Activated CD8-positive, alpha-beta memory T cell treated with anti-CD3 and anti-CD28 coated beads, Interleukin-2, amount 50 U/mL, for 48 hours (primary cell): ENCODE results near the gene SLC30A4.

Experiments used
- DNase-seq: peaks from one replicate; pipeline ENCODE4 v3.0.0-alpha.2; 2020

Gene SLC30A4

DNA sequence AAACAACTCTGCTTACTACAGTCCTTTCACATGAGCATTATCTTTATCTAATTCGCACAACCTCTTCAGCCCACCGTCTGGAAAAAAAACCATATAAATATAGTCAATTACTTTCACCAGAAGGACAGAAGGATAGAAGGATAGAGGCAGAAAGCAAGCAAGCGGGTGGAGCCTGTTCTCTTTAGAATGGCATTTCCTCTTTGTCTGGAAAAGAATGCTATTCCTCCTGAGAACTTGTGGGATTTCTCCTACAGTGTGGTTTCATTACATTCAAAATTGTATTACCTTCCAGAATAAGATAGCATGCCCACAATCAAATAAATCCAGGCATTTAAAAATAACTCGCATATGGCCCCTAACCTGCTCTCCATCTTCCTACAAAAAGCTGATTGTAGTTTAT is 23.1 kb downstream of the SLC30A4 start:
- DNase-seq = no peak

GRCh38 chr15:45498701-45499100 is 23.9 kb downstream of the SLC30A4 start:
- DNase-seq = no peak

DNA sequence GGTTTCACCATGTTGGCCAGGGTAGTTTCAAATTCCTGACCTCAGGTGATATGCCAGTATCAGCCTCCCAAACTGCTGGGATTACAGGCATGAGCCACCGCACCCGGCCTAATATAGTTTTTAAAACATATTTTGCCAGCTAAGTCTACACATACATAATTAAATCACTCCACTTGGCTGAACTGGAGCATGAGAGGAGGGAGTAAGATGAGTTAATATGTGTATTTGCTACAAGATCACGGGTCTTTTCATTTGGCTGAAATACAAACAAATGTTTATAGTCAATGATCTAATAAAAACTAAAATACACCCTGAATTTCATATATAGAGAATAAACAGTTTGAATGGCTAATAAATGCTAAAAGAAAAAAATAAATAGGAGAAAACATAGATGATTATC is 25.3 kb downstream of the SLC30A4 start:
- no peak for DNase-seq

GRCh38 chr15:45496658-45497057 is 25.9 kb downstream of the SLC30A4 start:
- DNase-seq = no peak

DNA sequence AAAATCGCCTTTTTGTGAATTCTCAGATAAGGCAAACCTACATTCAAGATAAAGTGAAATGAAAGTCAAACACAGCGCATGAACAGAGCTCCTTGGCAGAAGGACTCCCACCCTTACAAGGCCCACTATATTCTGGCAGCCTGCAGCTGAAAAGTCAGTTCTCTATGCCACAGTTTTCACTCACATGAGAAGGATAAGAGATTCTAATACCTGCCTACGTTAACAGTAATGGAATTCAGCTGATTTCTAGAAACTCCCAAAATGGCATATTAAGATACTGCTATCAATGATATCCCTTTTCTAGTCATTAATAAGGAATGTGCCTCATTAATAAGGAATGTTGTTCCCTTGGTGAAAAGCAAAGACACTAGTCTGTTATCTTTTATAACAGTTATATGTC is 27.0 kb downstream of the SLC30A4 start:
- no peak for DNase-seq

- DNase-seq = no peak
Measured at GRCh38 chr15:45489690-45490238, 32.8 kb downstream of the SLC30A4 start.

GRCh38 chr15:45486317-45486716 is 36.2 kb downstream of the SLC30A4 start:
- no peak for DNase-seq

DNA sequence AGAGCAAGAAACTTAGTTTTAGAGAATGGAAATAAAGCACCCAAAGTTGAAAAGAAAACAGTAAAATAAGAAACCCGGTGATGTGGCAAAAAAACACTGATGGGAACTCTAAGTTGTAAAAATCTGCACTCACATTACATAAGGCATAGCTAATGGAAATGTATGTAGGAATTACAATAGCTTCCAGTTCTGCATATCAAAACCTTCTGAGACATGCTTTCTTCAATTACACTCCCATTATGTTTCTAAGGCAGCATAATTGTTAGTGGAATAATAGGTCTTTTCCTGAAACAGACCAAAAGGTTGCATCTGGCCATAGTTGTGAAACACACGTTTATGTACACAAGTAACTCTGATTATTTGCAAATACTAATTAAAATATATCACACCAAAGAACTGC is 41.4 kb downstream of the SLC30A4 start:
- DNase-seq = no peak

- no peak for DNase-seq
Measured at GRCh38 chr15:45476410-45476809, 46.1 kb downstream of the SLC30A4 start.

DNA sequence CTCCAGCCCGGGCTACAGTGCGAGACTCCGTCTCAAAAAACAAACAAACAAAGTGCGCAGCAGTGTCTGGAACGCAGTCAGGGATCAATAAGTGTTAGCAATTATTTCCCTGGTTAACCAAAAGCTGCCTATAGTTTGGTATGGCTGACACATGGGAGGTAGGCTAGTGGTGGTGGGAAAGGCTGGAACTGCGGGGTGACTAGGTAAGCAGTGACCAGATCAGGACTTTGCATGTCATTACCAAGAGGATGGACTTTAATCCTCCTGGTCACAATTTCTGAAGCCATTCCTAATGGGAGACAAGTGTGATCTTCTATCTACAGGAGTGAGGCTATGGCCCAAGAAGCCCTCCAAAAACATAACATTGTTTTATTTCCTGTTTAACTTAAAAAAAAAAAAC is 47.8 kb downstream of the SLC30A4 start:
- no peak for DNase-seq

GRCh38 chr15:45473068-45473467 is 49.5 kb downstream of the SLC30A4 start:
- DNase-seq = no peak

DNA sequence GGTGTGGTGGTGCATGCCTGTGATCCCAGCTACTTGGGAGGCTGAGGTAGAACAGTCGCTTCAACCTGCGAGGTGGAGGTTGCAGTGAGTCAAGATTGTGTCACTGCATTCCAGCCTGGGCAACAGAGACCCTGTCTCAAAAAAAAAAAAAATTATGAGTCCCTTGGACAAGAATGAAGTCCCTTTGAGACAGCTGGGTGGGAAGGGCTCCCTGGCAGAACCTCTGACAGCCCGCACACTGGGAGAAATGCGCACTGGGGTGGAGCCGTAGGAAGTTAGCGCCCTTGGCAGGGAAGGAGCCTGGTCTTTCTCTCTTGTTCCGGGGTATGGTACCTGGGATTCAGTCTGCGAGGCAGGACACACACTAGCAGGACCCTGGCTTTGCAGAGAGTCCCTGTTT is 51.4 kb downstream of the SLC30A4 start:
- no peak for DNase-seq

DNA sequence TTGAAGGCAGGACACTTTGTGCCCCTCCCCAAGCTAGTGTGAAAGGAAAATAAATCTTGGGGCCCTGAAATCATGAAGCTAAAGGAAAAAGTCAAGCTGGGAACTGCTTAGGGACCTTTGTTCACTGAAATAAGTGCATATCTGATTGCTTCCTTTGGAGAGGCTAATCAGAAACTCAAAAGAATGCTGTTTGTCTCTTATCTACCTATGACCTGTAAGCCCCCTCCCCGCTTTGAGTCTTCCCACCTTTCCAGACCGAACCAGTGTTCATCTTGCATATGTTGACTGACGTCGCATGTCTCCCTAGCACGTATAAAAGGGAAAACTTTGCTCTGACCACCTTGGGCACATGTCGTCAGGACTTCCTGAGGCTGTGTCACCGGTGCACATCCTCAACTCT is 53.1 kb downstream of the SLC30A4 start:
- DNase-seq = no peak

- DNase-seq = no peak
Measured at GRCh38 chr15:45469027-45469426, 53.5 kb downstream of the SLC30A4 start.

DNA sequence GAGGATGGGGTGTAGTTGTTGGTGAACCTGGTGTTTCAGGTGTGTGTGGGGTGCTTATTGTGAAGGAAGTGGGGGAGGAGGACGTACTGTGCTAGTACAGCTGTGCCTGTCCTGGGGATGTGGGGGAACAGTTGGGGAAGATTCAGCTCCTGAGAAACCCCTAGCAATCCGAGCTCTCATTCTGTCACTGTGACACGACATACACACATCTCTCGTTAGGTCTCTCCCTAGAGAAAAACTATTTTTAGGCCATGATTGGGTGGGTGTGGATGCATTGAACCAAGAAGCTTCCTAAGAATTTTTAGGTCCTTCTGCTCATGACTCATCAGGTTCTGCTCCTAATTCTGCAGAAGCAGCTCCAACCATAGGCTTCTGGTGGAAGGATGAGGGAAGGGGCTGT is 54.3 kb downstream of the SLC30A4 start:
- DNase-seq = no peak

DNA sequence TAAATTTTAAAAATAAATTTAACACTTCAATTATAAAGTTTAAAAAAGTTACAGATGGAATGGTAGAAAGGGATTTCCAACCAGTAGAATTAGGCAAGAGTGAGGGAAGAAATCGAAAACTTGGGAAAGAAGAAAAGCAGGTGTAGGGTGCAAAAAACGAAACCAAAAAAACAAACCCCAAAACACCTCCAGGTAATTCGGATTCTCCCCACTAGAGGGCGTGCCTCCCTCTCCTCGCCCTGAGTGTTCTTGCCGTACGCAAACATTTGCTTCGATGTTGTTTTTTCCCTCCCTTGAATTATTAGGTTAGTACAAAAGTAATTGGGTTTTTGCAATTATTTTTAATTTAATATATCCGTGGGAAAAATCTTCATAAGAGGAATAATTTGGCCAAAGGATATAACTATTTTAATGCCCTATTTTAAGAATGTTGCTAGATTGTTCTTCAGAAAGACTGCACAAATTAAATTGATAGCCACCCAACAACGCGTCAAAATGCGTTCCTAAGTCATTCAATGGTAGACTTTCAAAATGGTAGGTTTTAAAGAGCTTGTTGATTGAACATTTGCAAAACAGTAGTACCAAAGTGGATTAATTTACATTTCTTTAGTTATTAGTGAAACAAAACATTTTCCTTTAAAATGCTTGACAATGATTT is 63.7 kb downstream of the SLC30A4 start:
- DNase-seq = peak; percentile 96

- peak; percentile 86 for DNase-seq
Measured at GRCh38 chr15:45457641-45458539, 64.7 kb downstream of the SLC30A4 start.

DNA sequence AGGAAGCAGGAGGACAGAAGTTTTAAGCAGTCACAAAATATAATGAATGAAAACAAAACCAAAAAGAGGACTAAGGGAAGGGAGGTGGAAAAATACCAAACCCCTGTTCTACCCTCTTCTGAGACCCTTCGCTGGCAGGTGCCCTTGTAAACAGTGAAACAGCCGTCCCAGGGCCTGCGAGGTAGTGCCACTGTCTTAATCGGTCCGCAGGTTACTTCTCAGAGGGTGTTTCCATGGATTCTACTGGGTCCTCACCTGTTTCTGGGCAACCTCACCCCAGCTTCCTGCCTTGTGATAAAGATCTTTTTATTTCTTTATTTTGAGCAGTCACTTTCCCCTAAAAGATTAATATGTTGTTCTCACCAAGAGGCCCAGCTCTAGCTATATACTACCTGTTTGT is 65.3 kb downstream of the SLC30A4 start:
- DNase-seq = peak; percentile 65

- DNase-seq = peak; percentile 77
Measured at GRCh38 chr15:45456212-45457106, 66.1 kb downstream of the SLC30A4 start.

DNA sequence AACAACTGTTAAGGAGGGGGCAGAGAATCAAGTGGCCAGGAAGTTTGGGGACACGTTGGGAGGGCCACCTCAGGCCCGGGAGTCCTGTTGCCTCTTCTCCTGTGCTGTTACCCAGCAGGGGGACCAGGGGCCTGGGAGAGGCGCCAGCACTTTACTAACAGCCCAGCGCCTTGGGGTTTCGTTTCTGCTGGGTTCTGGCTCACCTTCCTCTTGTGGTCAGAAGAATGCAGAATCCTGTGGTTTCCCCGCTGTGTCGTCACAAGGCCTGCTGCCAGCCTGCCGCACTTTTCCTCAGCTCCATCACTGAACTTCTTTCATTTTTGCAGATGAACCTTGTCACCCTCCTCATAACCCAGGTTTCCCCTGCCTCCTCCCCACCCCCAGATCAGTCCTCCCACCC is 67.7 kb downstream of the SLC30A4 start:
- DNase-seq = peak; percentile 80

DNA sequence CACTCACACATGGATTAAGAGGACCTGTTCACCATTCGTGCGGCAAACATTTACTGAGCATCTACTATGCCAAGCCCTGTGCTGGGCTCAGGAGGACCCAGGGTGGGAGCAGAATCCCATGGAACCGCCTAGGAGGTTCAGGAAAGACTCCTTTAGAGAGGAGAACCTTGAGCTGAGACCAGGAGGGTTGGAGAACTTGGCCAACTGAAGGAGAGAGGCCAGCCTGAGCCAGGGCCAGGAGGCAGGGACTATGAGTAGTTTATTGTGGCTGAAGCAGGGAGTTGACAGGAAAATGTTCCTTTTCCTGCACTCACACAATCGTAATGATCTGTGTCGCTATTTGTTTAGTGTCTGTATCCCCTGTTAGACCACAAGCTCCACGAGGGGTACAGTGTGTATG is 71.3 kb downstream of the SLC30A4 start:
- DNase-seq = no peak

- no peak for DNase-seq
Measured at GRCh38 chr15:45449916-45450867, 72.4 kb downstream of the SLC30A4 start.
